B cell (primary cell): Measurements from ENCODE around the gene AFG1L. TPM values are rescaled to one million over a fixed set of nuclear protein-coding genes. Genes with fewer than 3 reads are reported as not detected.

Experiments
- ATAC-seq: fragments of 200-7000 bp; cut with Tn5 transposase; one replicate; pipeline ENCODE4 v1.10.0; 2021; ENCODE audit warnings: low read depth, mild to moderate bottlenecking, moderate number of reproducible peaks, moderate library complexity
- CTCF ChIA-PET: fragments of 350-600 bp; sonication (Branson Sonifier 250); formaldehyde crosslinking; loops from one replicate; lab custom pipeline; 2021; ENCODE audit warnings: antibody characterized with exemption, inconsistent platforms; lab: Charles Lee
- POLR2A ChIA-PET: fragments of 350-600 bp; sonication (Branson Sonifier 250); formaldehyde crosslinking; loops from one replicate; lab custom pipeline; 2021; ENCODE audit warnings: antibody characterized with exemption; lab: Charles Lee
- DNase-seq: peaks from one replicate; pipeline ENCODE4 v3.0.0; 2013
- H2AFZ ChIP-seq: 2 replicates; pipeline ENCODE4 v1.6.1; 2012; ENCODE audit warnings: mild to moderate bottlenecking, low read depth, low read length; ENCODE audit not compliant: insufficient read depth, poor library complexity, severe bottlenecking
- H3K27ac ChIP-seq, 2 donors: 1 replicate in 1 of 2; 2 replicates in 1 of 2; pipeline ENCODE4 v1.5.1; 2012 to 2013; ENCODE audit warnings: low read length in 2 of 2, mild to moderate bottlenecking in 2 of 2, moderate library complexity in 1 of 2
- H3K27me3 ChIP-seq, 4 experiments: fragments of 200-600 bp in 1 of 4; sonication (generic) in 1 of 4; replicated peaks in 1 of 4; 1 replicate in 2 of 4; 2 replicates in 2 of 4; pipeline versions ENCODE4 v1.6.1 to v1.7.0; 2013 to 2016; ENCODE audit warnings: low read length in 3 of 4, mild to moderate bottlenecking in 2 of 4, mixed read lengths in 1 of 4, moderate library complexity in 1 of 4; ENCODE audit not compliant: insufficient read depth in 4 of 4, control insufficient read depth in 3 of 4; ENCODE audit errors: control extremely low read depth in 1 of 4
- H3K36me3 ChIP-seq, 2 experiments: replicated peaks in 1 of 2; 1 replicate in 1 of 2; 2 replicates in 1 of 2; pipeline versions ENCODE4 v1.6.1 to v1.7.1; 2013; ENCODE audit warnings: low read length in 1 of 2; ENCODE audit not compliant: insufficient read depth in 2 of 2, control insufficient read depth in 1 of 2; ENCODE audit errors: control extremely low read depth in 1 of 2, extremely low read depth in 1 of 2
- H3K4me1 ChIP-seq, 2 donors: fragments of 200-600 bp in 1 of 2; sonication (generic) in 1 of 2; 1 replicate in 1 of 2; 2 replicates in 1 of 2; pipeline versions ENCODE4 v1.5.1 to v1.6.1; 2013 to 2017; ENCODE audit warnings: low read length in 2 of 2; ENCODE audit not compliant: control insufficient read depth in 2 of 2, insufficient read depth in 2 of 2
- H3K4me2 ChIP-seq: replicated peaks from 2 replicates; pipeline ENCODE3; 2012; ENCODE audit warnings: mild to moderate bottlenecking, low read depth, low read length; ENCODE audit not compliant: poor library complexity, severe bottlenecking
- H3K4me3 ChIP-seq, 5 experiments: fragments of 200-600 bp in 1 of 5; sonication (generic) in 1 of 5; 1 replicate in 3 of 5; 2 replicates in 2 of 5; pipeline versions ENCODE4 v1.5.1 to v1.7.0; 2011 to 2016; ENCODE audit warnings: low read length in 4 of 5, mild to moderate bottlenecking in 4 of 5, low read depth in 2 of 5, control low read depth in 1 of 5, moderate library complexity in 1 of 5; ENCODE audit not compliant: insufficient read depth in 1 of 5; ENCODE audit errors: control extremely low read depth in 1 of 5, extremely low read depth in 1 of 5
- H3K79me2 ChIP-seq: fragments of 200-600 bp; sonication (generic); one replicate; pipeline ENCODE4 v1.6.0; 2016; ENCODE audit warnings: low read length; ENCODE audit not compliant: control insufficient read depth, insufficient read depth
- H3K9ac ChIP-seq: fragments of 200-600 bp; sonication (generic); 2 replicates; pipeline ENCODE4 v1.6.1; 2017; ENCODE audit warnings: mild to moderate bottlenecking, low read length, moderate library complexity
- H3K9me3 ChIP-seq, 3 donors: one replicate each; pipeline versions ENCODE4 v1.6.1 to v1.7.1; 2013; ENCODE audit warnings: low read length in 2 of 3; ENCODE audit not compliant: control insufficient read depth in 2 of 3, insufficient read depth in 1 of 3; ENCODE audit errors: control extremely low read depth in 1 of 3
- H4K20me1 ChIP-seq: 2 replicates; pipeline ENCODE4 v1.6.0; 2012; ENCODE audit warnings: mild to moderate bottlenecking, low read length; ENCODE audit not compliant: insufficient read depth, control insufficient read depth, poor library complexity, severe bottlenecking
- H3K27ac Mint-ChIP-seq: one replicate; pipeline ENCODE4 v1.8.0; 2021; ENCODE audit warnings: mixed read lengths
- H3K27me3 Mint-ChIP-seq: one replicate; pipeline ENCODE4 v1.8.0; 2021; ENCODE audit warnings: mixed read lengths
- H3K4me1 Mint-ChIP-seq: one replicate; pipeline ENCODE4 v1.8.0; 2021; ENCODE audit warnings: mixed read lengths
- H3K4me3 Mint-ChIP-seq: one replicate; pipeline ENCODE4 v1.8.0; 2021; ENCODE audit warnings: mixed read lengths
- H3K9me3 Mint-ChIP-seq: one replicate; pipeline ENCODE4 v1.8.0; 2022; ENCODE audit warnings: mixed read lengths; ENCODE audit not compliant: insufficient read depth
- CTCF ChIP-seq: fragments of 200-600 bp; IDR thresholded peaks from one replicate; pipeline ENCODE4 v1.8.0; 2022; ENCODE audit warnings: antibody characterized with exemption, mild to moderate bottlenecking
- EZH2 ChIP-seq: IDR thresholded peaks from 2 replicates; pipeline ENCODE4 v1.6.1; 2012; ENCODE audit warnings: borderline replicate concordance, low read depth, mild to moderate bottlenecking, moderate library complexity, low read length; ENCODE audit not compliant: insufficient read depth, poor library complexity, severe bottlenecking
- WGBS: methylation state at CpG from one replicate; pipeline ENCODE4 v1.1.5; 2013; ENCODE audit warnings: missing lambda C conversion rate; ENCODE audit not compliant: insufficient coverage; 5-methylcytosine and 5-hydroxymethylcytosine counted together
- intact Hi-C: fragments of 100-400 bp; cut with micrococcal nuclease; formaldehyde crosslinking; loops from one replicate; pipeline ENCODE4 v1.10.0; 2022
- polyA plus RNA-seq: library from polyadenylated mRNA; depleted of rRNA; stranded (reverse); fragments of >200 nt; gene quantifications from 2 replicates; pipeline ENCODE4 v1.2.3, GENCODE V29; 2012
- total RNA-seq, 2 donors: library from RNA; stranded (reverse); fragments of 120-200 nt in 1 of 2; gene quantifications; 1 replicate in 1 of 2; 2 replicates in 1 of 2; pipeline versions ENCODE4 v1.2.3 to v1.2.4, GENCODE V29; 2013 to 2022

Gene AFG1L
- total and polyA plus RNA-seq, 2 donors (not counting 1 experiment from before 2014, with no cell fraction given) = 1.8 to 14.2 TPM

DNA sequence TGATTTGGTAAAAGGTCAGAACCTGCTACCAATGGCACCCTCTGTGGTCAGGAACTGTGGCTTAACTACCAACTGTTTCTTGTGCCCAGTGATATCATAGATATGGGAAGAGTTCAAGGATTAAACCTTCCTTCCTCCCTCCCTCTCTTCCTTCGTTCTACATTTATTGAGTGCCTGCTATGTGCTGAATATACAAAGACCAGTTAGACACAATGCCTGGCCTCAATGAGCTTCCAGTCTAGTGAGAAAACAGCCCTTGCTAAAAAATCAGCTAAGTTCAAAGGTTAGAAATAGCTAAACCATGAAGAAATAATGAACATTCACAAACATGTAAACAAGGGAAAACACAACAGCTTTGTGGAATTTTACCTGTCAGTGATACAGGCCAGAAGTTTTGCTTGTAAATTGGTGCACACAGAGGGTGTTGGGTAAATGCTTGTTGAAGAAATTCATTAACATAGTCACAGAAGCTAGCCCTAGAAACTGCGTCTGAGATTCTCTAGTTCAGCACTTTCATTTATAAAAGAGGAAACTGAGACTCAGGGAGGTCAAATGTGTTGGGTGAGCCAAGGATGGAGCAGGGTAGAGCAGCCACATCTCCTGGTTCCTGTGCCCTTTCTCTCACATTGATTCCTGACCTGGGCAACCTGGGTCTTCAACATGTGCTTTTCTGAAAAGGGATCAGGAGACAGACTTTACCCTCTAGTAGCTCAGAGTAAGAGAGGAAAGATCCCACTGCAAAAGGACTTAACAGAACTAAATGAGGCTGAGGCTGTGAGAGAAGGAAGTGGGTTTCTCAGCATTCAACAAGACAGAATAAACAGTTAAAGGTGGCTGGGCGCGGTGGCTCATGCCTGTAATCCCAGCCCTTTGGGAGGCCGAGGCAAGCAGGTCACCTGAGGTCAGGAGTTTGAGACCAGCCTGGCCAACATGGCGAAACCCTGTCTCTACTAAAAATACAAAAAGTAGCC, 251.5 kb downstream of the AFG1L start:
- ChIA-PET CTCF (interaction anchor here (0.7 to 7.7 kb wide), 9 partner anchors 19 to 526 kb away, joined by 3 to 247 read pairs (median 4); no protein-coding TSS in a partner anchor), POLR2A (interaction anchor here (0.5 to 0.6 kb wide), 2 partner anchors 335 to 346 kb away, joined by 3 read pairs; no protein-coding TSS in a partner anchor)
- Mint-ChIP-seq H3K4me3 (no peak overlapping the region), H3K4me1 (peaks cover 12% of the 10 kb centered on the region), H3K27me3 (peaks cover 6% of the 10 kb centered on the region), H3K9me3 (no peaks in the 10 kb centered on the region), H3K27ac (no peak overlapping the region)
- Histone ChIP-seq H3K27ac (no peak overlapping the region), H4K20me1 (no peaks in the 10 kb centered on the region), H3K27me3 (peaks cover 0 to 4% (median 0%) of the 10 kb centered on the region in 4 experiments), H3K4me2 (no peak overlapping the region), H2AFZ (no peak overlapping the region), H3K36me3 (no peaks in the 10 kb centered on the region), H3K4me1 (peaks cover 15 to 17% of the 10 kb centered on the region in 2 donors), H3K9ac (no peak overlapping the region), H3K9me3 (no peaks in the 10 kb centered on the region), H3K4me3 (no peak overlapping the region), H3K79me2 (no peaks in the 10 kb centered on the region)
- ATAC-seq = no peak
- intact Hi-C loops = no loop called here
- no peak for TF ChIP-seq EZH2
- TF ChIP-seq CTCF = no peak
- no peak for DNase-seq
- WGBS = 54% methylated on average over 4 of the region's 6 CpGs

- Histone ChIP-seq H3K9ac (no peak overlapping the region), H2AFZ (no peak overlapping the region), H3K27ac (no peak overlapping the region), H3K9me3 (no peaks in the 10 kb centered on the region), H3K4me3 (no peak overlapping the region), H3K4me1 (peaks cover 5 to 8% of the 10 kb centered on the region in 2 donors), H3K79me2 (no peaks in the 10 kb centered on the region), H3K27me3 (peaks cover 0 to 4% (median 0%) of the 10 kb centered on the region in 4 experiments), H4K20me1 (no peaks in the 10 kb centered on the region), H3K36me3 (no peaks in the 10 kb centered on the region), H3K4me2 (no peak overlapping the region)
- Mint-ChIP-seq H3K4me3 (no peak overlapping the region), H3K27me3 (no peaks in the 10 kb centered on the region), H3K4me1 (peaks cover 3% of the 10 kb centered on the region), H3K9me3 (no peaks in the 10 kb centered on the region), H3K27ac (no peak overlapping the region)
- no CpG with 5 or more reads among the region's 1 CpG for WGBS
- ChIA-PET POLR2A (no interaction called here), CTCF (no interaction called here)
- TF ChIP-seq EZH2 (no peak), CTCF (no peak)
- DNase-seq = no peak
- ATAC-seq = no peak
- intact Hi-C loops = no loop called here
Observed at GRCh38 chr6:108549241-108549640, 254.4 kb downstream of the AFG1L start.
